BJ (cell line): ENCODE measurements around the gene DHCR7. TPM values are rescaled to one million over a fixed set of nuclear protein-coding genes. Genes with fewer than 3 reads are reported as not detected.

ENCODE experiments used
- CTCF ChIA-PET: fragments of 350-600 bp; formaldehyde crosslinking; extraction: SDS; loops from one replicate; lab custom pipeline; 2021; ENCODE audit warnings: antibody characterized with exemption, inconsistent platforms; lab: Yijun Ruan, JAX
- POLR2A ChIA-PET: fragments of 300-600 bp; sonication (Branson Sonifier 250); formaldehyde crosslinking; extraction: SDS; loops from one replicate; lab custom pipeline; 2021; ENCODE audit warnings: antibody characterized with exemption; lab: Charles Lee
- DNase-seq: peaks from one replicate; pipeline ENCODE4 v3.0.0-alpha.2; 2011; ENCODE audit warnings: low read depth
- H3K27me3 ChIP-seq: 2 replicates; pipeline ENCODE4 v1.6.0; 2011; ENCODE audit warnings: low read length; ENCODE audit not compliant: control insufficient read depth, insufficient read depth
- H3K36me3 ChIP-seq: 2 replicates; pipeline ENCODE4 v1.5.1; 2011; ENCODE audit warnings: low read length; ENCODE audit not compliant: control insufficient read depth, insufficient read depth
- H3K4me3 ChIP-seq: 2 replicates; pipeline ENCODE4 v1.5.1; 2011; ENCODE audit warnings: low read depth, mild to moderate bottlenecking, control low read depth, low read length
- CTCF ChIP-seq: IDR thresholded peaks from 2 replicates; pipeline ENCODE4 v1.5.1; 2011; ENCODE audit warnings: low read depth, mild to moderate bottlenecking, control low read depth, inconsistent platforms, low read length, moderate library complexity; ENCODE audit not compliant: insufficient read depth
- polyA plus RNA-seq: library from polyadenylated mRNA; depleted of rRNA; stranded (reverse); fragments of >200 nt; gene quantifications from 2 replicates; pipeline ENCODE4 v1.2.3, GENCODE V29; 2011

DHCR7 gene
- polyA plus RNA-seq, 1 experiment = 61.1 TPM

DNA sequence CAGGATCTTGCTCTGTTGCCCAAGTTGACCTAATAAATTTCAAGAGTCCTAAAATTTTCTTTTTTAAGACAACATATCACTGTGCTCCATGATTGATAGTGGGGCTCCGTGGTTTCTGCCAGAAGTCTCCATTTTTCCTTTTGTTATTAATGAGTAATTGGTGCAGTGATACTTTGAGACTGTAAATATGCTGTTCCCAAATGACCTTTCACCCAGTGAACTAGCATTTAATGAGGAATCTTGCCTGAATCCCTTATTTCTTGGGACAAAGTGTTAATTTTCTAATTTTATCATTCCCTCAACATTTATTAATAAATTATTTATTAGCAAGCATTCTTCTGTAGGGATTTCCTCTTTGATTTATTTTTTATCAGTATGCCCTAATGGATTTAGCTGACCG, 2.3 kb upstream of the DHCR7 start:
- POLR2A ChIA-PET = no interaction called here
- H3K4me3 ChIP-seq = no peak overlapping the region
- no peak for DNase-seq
- H3K36me3 ChIP-seq = peaks cover 7% of the 10 kb centered on the region
- CTCF ChIA-PET = no interaction called here
- no peaks in the 10 kb centered on the region for H3K27me3 ChIP-seq
- TF ChIP-seq CTCF = no peak

GRCh38 chr11:71449596-71449995, 1.4 kb upstream of the DHCR7 start:
- POLR2A ChIA-PET = no interaction called here
- no peak for TF ChIP-seq CTCF
- H3K27me3 ChIP-seq = no peaks in the 10 kb centered on the region
- H3K4me3 ChIP-seq = no peak overlapping the region; the same call in 1 of the 2 replicates
- CTCF ChIA-PET = no interaction called here
- peaks cover 2% of the 10 kb centered on the region for H3K36me3 ChIP-seq
- DNase-seq = no peak

GRCh38 chr11:71447791-71448256, 369 bp downstream of the DHCR7 start:
- no peak for TF ChIP-seq CTCF
- Histone ChIP-seq H3K27me3 (no peaks in the 10 kb centered on the region), H3K4me3 (peak overlapping the region; percentile 83), H3K36me3 (peaks cover 9% of the 10 kb centered on the region)
- POLR2A ChIA-PET = no interaction called here
- CTCF ChIA-PET = no interaction called here
- DNase-seq = no peak

DNA sequence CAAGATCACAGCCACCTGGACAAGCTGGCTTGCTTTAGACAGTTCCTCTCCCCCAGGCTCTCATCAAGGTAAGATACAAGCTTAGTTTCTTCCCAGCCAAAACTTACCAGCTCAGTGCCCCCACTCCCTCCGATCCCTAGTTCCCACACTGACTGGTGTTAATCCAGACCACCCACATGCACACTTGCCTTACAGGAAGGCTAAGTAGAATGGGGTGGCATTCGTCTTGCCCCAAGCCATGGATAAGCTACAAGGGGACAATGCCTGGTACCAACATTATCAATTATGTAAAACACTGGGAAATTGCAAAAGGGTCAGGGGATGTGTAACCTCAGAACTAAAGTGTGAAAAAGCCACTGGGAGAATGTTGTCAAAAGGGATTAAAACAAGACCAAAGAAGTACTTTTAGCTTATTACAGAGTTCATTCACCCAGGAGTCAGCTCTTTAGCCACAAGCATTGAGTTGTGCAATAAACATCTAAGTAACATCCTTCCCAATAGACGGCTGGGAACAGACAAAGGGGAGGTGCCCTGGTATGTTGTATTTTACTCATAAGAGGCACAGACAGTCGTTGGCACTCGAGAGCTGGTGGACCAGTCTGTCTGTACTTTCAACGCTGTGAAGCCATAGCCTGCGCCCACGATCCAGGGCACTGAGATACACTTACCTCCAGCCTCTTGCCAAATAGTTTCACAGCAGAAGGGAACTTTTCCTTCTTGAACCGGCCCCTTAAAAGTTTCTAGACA, 1.1 kb downstream of the DHCR7 start:
- POLR2A ChIA-PET = no interaction called here
- CTCF ChIA-PET = interaction anchor here (0.6 to 0.8 kb wide), 2 partner anchors 11 to 160 kb away, joined by 3 read pairs; no protein-coding TSS in a partner anchor
- no peak for TF ChIP-seq CTCF
- H3K4me3 ChIP-seq = no peak overlapping the region; the same call in 1 of the 2 replicates
- H3K36me3 ChIP-seq = peaks cover 9% of the 10 kb centered on the region
- H3K27me3 ChIP-seq = no peaks in the 10 kb centered on the region
- DNase-seq = no peak

- POLR2A ChIA-PET = no interaction called here
These were observed 2.0 kb downstream of the DHCR7 start for GRCh38 chr11:71446150-71446549.

More at GRCh38 chr11:71446150-71446549, 2.0 kb downstream of the DHCR7 start:
- Histone ChIP-seq H3K4me3 (no peak overlapping the region), H3K36me3 (peaks cover 12% of the 10 kb centered on the region), H3K27me3 (no peaks in the 10 kb centered on the region)
- no peak for TF ChIP-seq CTCF
- DNase-seq = no peak
- CTCF ChIA-PET = no interaction called here
